Kidney epithelial cell (primary cell): Measurements from ENCODE around the gene RPEL1. TPM values are rescaled to one million over a fixed set of nuclear protein-coding genes. Genes with fewer than 3 reads are reported as not detected.

Source experiments
- DNase-seq: peaks from one replicate; pipeline ENCODE4 v3.0.0-alpha.2; 2010; ENCODE audit warnings: low read depth
- H3K27me3 ChIP-seq: 2 replicates; pipeline ENCODE4 v1.6.0; 2011; ENCODE audit warnings: low read length; ENCODE audit not compliant: control insufficient read depth, insufficient read depth
- H3K36me3 ChIP-seq: 2 replicates; pipeline ENCODE4 v1.5.1; 2011; ENCODE audit warnings: low read length; ENCODE audit not compliant: control insufficient read depth, insufficient read depth
- H3K4me3 ChIP-seq: 2 replicates; pipeline ENCODE4 v1.5.1; 2011; ENCODE audit warnings: low read depth, mild to moderate bottlenecking, control low read depth, low read length
- CTCF ChIP-seq: IDR thresholded peaks from 2 replicates; pipeline ENCODE4 v1.5.1; 2011; ENCODE audit warnings: mild to moderate bottlenecking, moderate library complexity, low read length, control low read depth, inconsistent platforms; ENCODE audit not compliant: insufficient read depth, poor library complexity, severe bottlenecking
- total RNA-seq: library from RNA; depleted of rRNA; stranded (reverse); fragments of >200 nt; gene quantifications from 2 replicates; pipeline ENCODE4 v1.2.3, GENCODE V29; 2015

Gene RPEL1
- total RNA-seq, 1 donor from 2014 or later = 0.04 TPM

GRCh38 chr10:103232131-103232673, 13.5 kb upstream of the RPEL1 start:
- H3K27me3 ChIP-seq = no peaks in the 10 kb centered on the region
- no peak for DNase-seq
- no peaks in the 10 kb centered on the region for H3K36me3 ChIP-seq
- H3K4me3 ChIP-seq = no peak overlapping the region
- TF ChIP-seq CTCF = no peak

- Histone ChIP-seq H3K27me3 (no peaks in the 10 kb centered on the region), H3K4me3 (no peak overlapping the region), H3K36me3 (no peaks in the 10 kb centered on the region)
- no peak for TF ChIP-seq CTCF
- DNase-seq = no peak
Observed at GRCh38 chr10:103232772-103233488, 12.8 kb upstream of the RPEL1 start.

- no peak for DNase-seq
- Histone ChIP-seq H3K36me3 (no peaks in the 10 kb centered on the region), H3K4me3 (no peak overlapping the region), H3K27me3 (no peaks in the 10 kb centered on the region)
- no peak for TF ChIP-seq CTCF
Observed at GRCh38 chr10:103235775-103236174, 9.9 kb upstream of the RPEL1 start.

GRCh38 chr10:103238506-103239252, 7.0 kb upstream of the RPEL1 start:
- DNase-seq = no peak
- Histone ChIP-seq H3K36me3 (no peaks in the 10 kb centered on the region), H3K27me3 (no peaks in the 10 kb centered on the region), H3K4me3 (no peak overlapping the region)
- peak; percentile 9 for TF ChIP-seq CTCF

GRCh38 chr10:103241262-103242011, 4.2 kb upstream of the RPEL1 start:
- no peak for TF ChIP-seq CTCF
- peak; percentile 75 for DNase-seq
- no peaks in the 10 kb centered on the region for H3K27me3 ChIP-seq
- H3K36me3 ChIP-seq = no peaks in the 10 kb centered on the region
- no peak overlapping the region for H3K4me3 ChIP-seq
